Ovary (tissue), 9 donors: ENCODE results near the gene PRF1. TPM values are rescaled to one million over a fixed set of nuclear protein-coding genes. Genes with fewer than 3 reads are reported as not detected.

Experiments used
- DNase-seq, 5 donors: peaks; one replicate each; pipeline ENCODE4 v3.0.0-alpha.2; 2019 to 2020
- H3K27ac ChIP-seq, 2 donors: fragments of 200-600 bp; one replicate each; pipeline versions ENCODE4 v1.5.1 to v1.8.0; 2019 to 2022
- H3K27me3 ChIP-seq: fragments of 200-600 bp; one replicate; pipeline ENCODE4 v1.8.0; 2022
- H3K36me3 ChIP-seq: fragments of 200-600 bp; sonication (generic); one replicate; pipeline ENCODE4 v1.5.1; 2019
- H3K4me1 ChIP-seq: one replicate; pipeline ENCODE4 v1.8.1; 2013; ENCODE audit warnings: mild to moderate bottlenecking, moderate library complexity; ENCODE audit not compliant: insufficient read depth
- H3K4me3 ChIP-seq: fragments of 200-600 bp; sonication (generic); one replicate; pipeline ENCODE4 v1.5.1; 2017
- H3K9me3 ChIP-seq, 2 donors: fragments of 200-600 bp in 1 of 2; sonication (generic) in 1 of 2; one replicate each; pipeline versions ENCODE4 v1.5.1 to v1.8.1; 2013 to 2019; ENCODE audit warnings: mild to moderate bottlenecking in 1 of 2, moderate library complexity in 1 of 2
- CTCF ChIP-seq, 3 donors: fragments of 450-650 bp in 2 of 3; fragments of 200-600 bp in 1 of 3; IDR thresholded peaks; one replicate each; pipeline versions ENCODE4 v1.5.1 to v1.8.0; 2016 to 2022; ENCODE audit warnings: antibody characterized with exemption in 3 of 3, mild to moderate bottlenecking in 1 of 3
- EP300 ChIP-seq: sonication (generic); formaldehyde crosslinking; IDR thresholded peaks from one replicate; pipeline ENCODE4 v1.6.1; 2017; ENCODE audit warnings: antibody characterized with exemption
- POLR2A ChIP-seq: fragments of 450-650 bp; IDR thresholded peaks from one replicate; pipeline ENCODE4 v1.6.1; 2017; ENCODE audit warnings: antibody characterized with exemption, mild to moderate bottlenecking, moderate library complexity
- WGBS, 3 donors: extraction: QIAGEN DNeasy Blood & Tissue Kit in 1 of 3; methylation state at CpG; one replicate each; pipeline versions ENCODE4 v1.1.5 to v1.1.7; 2013 to 2017; 5-methylcytosine and 5-hydroxymethylcytosine counted together
- intact Hi-C, 4 donors: fragments of 100-400 bp; cut with DNase I; formaldehyde crosslinking; loops; one replicate each; pipeline versions ENCODE4 v1.11.0 to v1.15.1; 2022 to 2023
- polyA plus RNA-seq, 2 donors: library from polyadenylated mRNA; stranded (reverse); fragments of 200-250 nt in 1 of 2; fragments of 350-450 nt in 1 of 2; fragmentation: Illumina TruSeq in 1 of 2; extraction: RNeasy Lipid Tissue Mini Kit (QIAGEN cat#74804) in 1 of 2; gene quantifications; one replicate each; pipeline ENCODE4 v1.2.3, GENCODE V29; 2013 to 2014
- total RNA-seq, 7 donors: library from RNA; depleted of rRNA in 2 of 7; stranded (reverse); fragments of >200 nt in 2 of 7; fragmentation: NEBNext Ultra II Directional in 3 of 7; extraction: Animal tissue kit (Norgen Biotek cat#: 25700) in 3 of 7; gene quantifications; one replicate each; pipeline versions ENCODE4 v1.1.0 to v1.2.4, GENCODE V29; 2016 to 2023
- donor health status: DM: no; HTN: no; CAD: no; lungs with moderate emphysema.
- donor health status: DM: no; HTN: no; CAD: no.
- donor health status: Bipolar disorder and iron deficiency.
- donor health status: DM: yes; HTN: yes; CAD: no.
- donor health status: DM: no; HTN: no; CAD: no.
- donor health status: DM: yes; HTN: yes; CAD: no.

The PRF1 gene
- total and polyA plus RNA-seq, 9 donors: 0.58 to 5.1 (median 1.3) TPM

- WGBS, 3 donors: 47 to 62% (median 57%) methylated on average over 6 of the region's 6 CpGs
- intact Hi-C loops: loop anchor here in 2 of 4 donors (5.0 to 10.0 kb wide), 2 partner anchors 210 to 332 kb away; partner anchors contain the start of gene PCBD1 (in 1 of the 2)
- Histone ChIP-seq H3K36me3 (no peaks in the 10 kb centered on the region), H3K9me3 (no peaks in the 10 kb centered on the region), H3K27me3 (no peaks in the 10 kb centered on the region), H3K4me1 (peaks cover 3% of the 10 kb centered on the region), H3K4me3 (no peak overlapping the region), H3K27ac (no peak overlapping the region)
- no peak for DNase-seq
- no peak for TF ChIP-seq CTCF (IDR thresholded peaks at IDR 0.05)
- TF ChIP-seq POLR2A: no peak
- no peak for TF ChIP-seq EP300
Observed at GRCh38 chr10:70552586-70552985, 50.0 kb downstream of the PRF1 start.

- no peaks in the 10 kb centered on the region for H3K36me3 ChIP-seq
- WGBS, 3 donors: 40 to 65% (median 41%) methylated on average over 19 of the region's 19 CpGs
Observed at GRCh38 chr10:70551971-70552422, 50.5 kb downstream of the PRF1 start.

GRCh38 chr10:70551466-70551865 lies 51.1 kb downstream of the PRF1 start:
- Histone ChIP-seq H3K27ac (no peak overlapping the region), H3K4me1 (peaks cover 3% of the 10 kb centered on the region), H3K9me3 (no peaks in the 10 kb centered on the region), H3K36me3 (no peaks in the 10 kb centered on the region), H3K27me3 (no peaks in the 10 kb centered on the region), H3K4me3 (no peak overlapping the region)
- no peak for DNase-seq
- intact Hi-C loops: loop anchor here in 3 of 4 donors (2.0 to 10.0 kb wide), 3 partner anchors 207 to 333 kb away; partner anchors contain the start of gene PCBD1 (in 1 of the 3)
- WGBS, 3 donors: 16 to 55% (median 36%) methylated on average over 2 of the region's 2 CpGs
- TF ChIP-seq EP300 (no peak), CTCF (IDR thresholded peaks at IDR 0.05) (no peak), POLR2A (no peak)

More at GRCh38 chr10:70551971-70552422, 50.5 kb downstream of the PRF1 start:
- Histone ChIP-seq H3K4me1 (peaks cover 3% of the 10 kb centered on the region), H3K27ac (no peak overlapping the region), H3K4me3 (no peak overlapping the region), H3K27me3 (no peaks in the 10 kb centered on the region), H3K9me3 (no peaks in the 10 kb centered on the region)
- intact Hi-C loops: loop anchor here in 3 of 4 donors (2.0 to 10.0 kb wide), 3 partner anchors 207 to 333 kb away; partner anchors contain the start of gene PCBD1 (in 1 of the 3)
- no peak for TF ChIP-seq POLR2A
- TF ChIP-seq EP300: no peak
- TF ChIP-seq CTCF (IDR thresholded peaks at IDR 0.05): no peak
- DNase-seq: no peak

GRCh38 chr10:70550459-70550858 lies 52.1 kb downstream of the PRF1 start:
- H3K9me3 ChIP-seq: no peaks in the 10 kb centered on the region
- intact Hi-C loops: loop anchor here in 3 of 4 donors (2.0 to 10.0 kb wide), 3 partner anchors 208 to 334 kb away; partner anchors contain the start of gene PCBD1 (in 1 of the 3)
- H3K36me3 ChIP-seq: no peaks in the 10 kb centered on the region
- no peak for DNase-seq
- no peak for TF ChIP-seq EP300
- no peak for TF ChIP-seq CTCF (IDR thresholded peaks at IDR 0.05)
- TF ChIP-seq POLR2A: no peak
- H3K27ac ChIP-seq: no peak overlapping the region
- no peaks in the 10 kb centered on the region for H3K27me3 ChIP-seq
- no peak overlapping the region for H3K4me3 ChIP-seq
- peaks cover 3% of the 10 kb centered on the region for H3K4me1 ChIP-seq
- WGBS, 3 donors: 83 to 87% (median 84%) methylated on average over 6 of the region's 6 CpGs
